H9 (cell line): ENCODE data around the gene MTCP1. TPM values are rescaled to one million over a fixed set of nuclear protein-coding genes. Genes with fewer than 3 reads are reported as not detected.

Experiments
- DNase-seq: peaks from one replicate; pipeline ENCODE4 v3.0.0-alpha.2; 2017
- H2AFZ ChIP-seq: one replicate; pipeline ENCODE4 v1.6.1; 2013; ENCODE audit warnings: mild to moderate bottlenecking, low read length, control low read depth, moderate library complexity
- H2AK5ac ChIP-seq: 2 replicates; pipeline ENCODE4 v1.6.1; 2013; ENCODE audit warnings: low read length, control low read depth, mixed read lengths; ENCODE audit not compliant: insufficient read length
- H2BK120ac ChIP-seq: one replicate; pipeline ENCODE4 v1.6.1; 2013; ENCODE audit warnings: low read depth, mild to moderate bottlenecking, low read length, control low read depth, inconsistent platforms; ENCODE audit not compliant: poor library complexity, severe bottlenecking
- H2BK12ac ChIP-seq: 2 replicates; pipeline ENCODE4 v1.6.1; 2013; ENCODE audit warnings: low read length, control low read depth, mixed read lengths, low read depth; ENCODE audit not compliant: insufficient read length
- H2BK15ac ChIP-seq: 2 replicates; pipeline ENCODE4 v1.6.1; 2013; ENCODE audit warnings: low read depth, low read length, control low read depth
- H2BK20ac ChIP-seq: one replicate; pipeline ENCODE4 v1.6.1; 2013; ENCODE audit warnings: low read depth, mild to moderate bottlenecking, low read length, control low read depth, inconsistent platforms; ENCODE audit not compliant: poor library complexity, severe bottlenecking
- H2BK5ac ChIP-seq: 2 replicates; pipeline ENCODE4 v1.6.1; 2013; ENCODE audit warnings: low read length, control low read depth, mixed read lengths; ENCODE audit not compliant: insufficient read length
- H3K14ac ChIP-seq: 2 replicates; pipeline ENCODE4 v1.6.1; 2013; ENCODE audit warnings: low read length, control low read depth; ENCODE audit not compliant: insufficient read depth
- H3K18ac ChIP-seq: 2 replicates; pipeline ENCODE4 v1.6.1; 2013; ENCODE audit warnings: low read depth, mild to moderate bottlenecking, mixed read lengths, low read length, control low read depth; ENCODE audit not compliant: insufficient read length
- H3K23ac ChIP-seq: 2 replicates; pipeline ENCODE4 v1.6.1; 2013; ENCODE audit warnings: low read length, control low read depth, mixed read lengths, low read depth; ENCODE audit not compliant: insufficient read length
- H3K23me2 ChIP-seq: 2 replicates; pipeline ENCODE4 v1.6.1; 2013; ENCODE audit warnings: low read depth, mild to moderate bottlenecking, mixed read lengths, low read length, control low read depth; ENCODE audit not compliant: insufficient read length, poor library complexity, severe bottlenecking
- H3K27ac ChIP-seq: 2 replicates; pipeline ENCODE4 v1.5.1; 2013; ENCODE audit warnings: low read length, control low read depth, mixed read lengths, low read depth; ENCODE audit not compliant: insufficient read length
- H3K27me3 ChIP-seq: 2 replicates; pipeline ENCODE4 v1.6.1; 2013; ENCODE audit warnings: low read length, control low read depth, inconsistent platforms; ENCODE audit not compliant: insufficient read depth
- H3K4ac ChIP-seq: 2 replicates; pipeline ENCODE4 v1.6.1; 2013; ENCODE audit warnings: low read depth, mild to moderate bottlenecking, control low read depth, inconsistent platforms, low read length, moderate library complexity
- H3K4me1 ChIP-seq: 2 replicates; pipeline ENCODE4 v1.6.1; 2013; ENCODE audit warnings: low read length, control low read depth, inconsistent platforms; ENCODE audit not compliant: insufficient read depth
- H3K4me2 ChIP-seq: 2 replicates; pipeline ENCODE4 v1.6.1; 2013; ENCODE audit warnings: low read length, control low read depth, mixed read lengths; ENCODE audit not compliant: insufficient read length, insufficient read depth
- H3K56ac ChIP-seq: 2 replicates; pipeline ENCODE4 v1.6.1; 2013; ENCODE audit warnings: low read depth, mild to moderate bottlenecking, mixed read lengths, low read length, control low read depth; ENCODE audit not compliant: insufficient read length
- H3K79me1 ChIP-seq: 2 replicates; pipeline ENCODE4 v1.6.1; 2013; ENCODE audit warnings: low read depth, mild to moderate bottlenecking, moderate library complexity, low read length, control low read depth, inconsistent platforms; ENCODE audit not compliant: insufficient read depth, poor library complexity, severe bottlenecking
- H3K79me2 ChIP-seq: 2 replicates; pipeline ENCODE4 v1.6.1; 2013; ENCODE audit warnings: low read length, control low read depth, inconsistent platforms; ENCODE audit not compliant: insufficient read depth
- H3K9ac ChIP-seq: 2 replicates; pipeline ENCODE4 v1.6.1; 2013; ENCODE audit warnings: low read length, control low read depth, mixed read lengths; ENCODE audit not compliant: insufficient read length; ENCODE audit errors: extremely low read depth
- H3K9me3 ChIP-seq: one replicate; pipeline ENCODE4 v1.6.1; 2013; ENCODE audit warnings: low read depth, low read length, inconsistent platforms; ENCODE audit not compliant: control insufficient read depth
- H3T11ph ChIP-seq: one replicate; pipeline ENCODE4 v1.6.1; 2013; ENCODE audit warnings: mild to moderate bottlenecking, low read length, control low read depth, inconsistent platforms
- H4K20me1 ChIP-seq: one replicate; pipeline ENCODE4 v1.6.1; 2013; ENCODE audit not compliant: control insufficient read depth, insufficient read length, insufficient read depth
- H4K5ac ChIP-seq: 2 replicates; pipeline ENCODE4 v1.6.1; 2013; ENCODE audit warnings: low read depth, mild to moderate bottlenecking, mixed read lengths, low read length, control low read depth; ENCODE audit not compliant: insufficient read length
- H4K8ac ChIP-seq: replicated peaks from 2 replicates; pipeline ENCODE4 v1.6.1; 2013; ENCODE audit warnings: low read length, control low read depth, mixed read lengths, low read depth; ENCODE audit not compliant: insufficient read length
- H4K91ac ChIP-seq: 2 replicates; pipeline ENCODE4 v1.6.1; 2013; ENCODE audit warnings: low read depth, mild to moderate bottlenecking, moderate library complexity, mixed read lengths, low read length, control low read depth; ENCODE audit not compliant: insufficient read length
- H3K27ac Mint-ChIP-seq, 3 experiments: 2 replicates in 2 of 3; 3 replicates in 1 of 3; pipeline ENCODE4 v1.8.0; 2020 to 2021; ENCODE audit warnings: mixed read lengths in 3 of 3, mild to moderate bottlenecking in 1 of 3, moderate library complexity in 1 of 3
- H3K27me3 Mint-ChIP-seq: 2 replicates; pipeline ENCODE4 v1.8.0; 2021; ENCODE audit warnings: low read depth, mild to moderate bottlenecking, moderate library complexity, mixed read lengths
- H3K36me3 Mint-ChIP-seq, 3 experiments: 2 replicates in 2 of 3; 3 replicates in 1 of 3; pipeline ENCODE4 v1.8.0; 2020 to 2021; ENCODE audit warnings: low read depth in 3 of 3, mixed read lengths in 3 of 3; ENCODE audit not compliant: insufficient read depth in 1 of 3
- H3K4me1 Mint-ChIP-seq, 2 experiments: 2 replicates each; pipeline ENCODE4 v1.8.0; 2020; ENCODE audit warnings: mixed read lengths in 2 of 2
- H3K4me3 Mint-ChIP-seq, 2 experiments: 2 replicates in 1 of 2; 3 replicates in 1 of 2; pipeline ENCODE4 v1.8.0; 2020 to 2021; ENCODE audit warnings: mild to moderate bottlenecking in 2 of 2, mixed read lengths in 2 of 2, moderate library complexity in 1 of 2
- H3K9me3 Mint-ChIP-seq, 2 experiments: 2 replicates in 1 of 2; 3 replicates in 1 of 2; pipeline ENCODE4 v1.8.0; 2020; ENCODE audit warnings: mild to moderate bottlenecking in 2 of 2, mixed read lengths in 2 of 2, moderate library complexity in 1 of 2
- WGBS: extraction: QIAGEN DNeasy Blood & Tissue Kit; methylation state at CpG from one replicate; pipeline ENCODE4 v1.1.7; 2013; ENCODE audit warnings: missing lambda C conversion rate, low lambda C conversion rate, mixed read lengths; ENCODE audit not compliant: insufficient read length; ENCODE audit errors: extremely low coverage; 5-methylcytosine and 5-hydroxymethylcytosine counted together
- total RNA-seq: library from RNA; stranded (reverse); gene quantifications from 2 replicates; pipeline ENCODE4 v1.2.1, GENCODE V29; 2021
- TF ChIP-seq, protein P1 (sequence below): fragments of 200-600 bp; sonication (generic); conservative IDR thresholded peaks from 3 replicates; pipeline ENCODE4 v1.8.0; 2021; ENCODE audit warnings: antibody characterized with exemption, mild to moderate bottlenecking

MTCP1 gene
- total RNA-seq, 1 experiment from 2014 or later, result 21.4 TPM

DNA sequence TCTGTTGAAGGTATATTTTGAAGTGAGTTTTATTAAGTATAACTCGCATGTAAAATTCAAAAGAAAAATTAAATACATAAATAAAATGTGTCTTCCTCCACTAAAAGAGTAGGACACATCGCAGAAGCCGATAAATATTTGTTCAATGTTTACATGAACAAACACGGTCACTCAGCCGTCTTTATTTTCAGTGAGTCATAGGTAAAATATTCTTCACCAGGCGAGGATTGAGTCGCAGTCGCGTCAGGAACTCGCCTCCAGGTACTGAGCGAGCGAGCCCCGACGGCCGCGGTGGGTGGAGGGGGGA is 44.6 kb downstream of the MTCP1 start:
- Histone ChIP-seq H3K9me3 (peaks cover 35% of the 10 kb centered on the region), H3K79me1 (no peaks in the 10 kb centered on the region), H4K5ac (no peak overlapping the region), H4K20me1 (no peaks in the 10 kb centered on the region), H3K27ac (no peak overlapping the region), H3K4me2 (no peak overlapping the region), H3K14ac (no peak overlapping the region), H3K4me1 (no peaks in the 10 kb centered on the region), H2BK20ac (no peak overlapping the region), H4K91ac (no peak overlapping the region), H2AK5ac (no peak overlapping the region), H2AFZ (no peak overlapping the region), H3T11ph (no peak overlapping the region), H3K18ac (no peak overlapping the region), H3K9ac (peak overlapping the region; percentile 68), H4K8ac (no peak overlapping the region), H3K79me2 (no peaks in the 10 kb centered on the region), H3K23me2 (no peaks in the 10 kb centered on the region), H2BK120ac (no peak overlapping the region), H3K23ac (no peak overlapping the region), H2BK5ac (no peak overlapping the region), H3K27me3 (no peaks in the 10 kb centered on the region), H3K4ac (no peak overlapping the region), H2BK12ac (no peak overlapping the region), H3K56ac (no peak overlapping the region), H2BK15ac (no peak overlapping the region)
- Mint-ChIP-seq H3K36me3 (peaks cover 1 to 7% (median 3%) of the 10 kb centered on the region in 3 experiments; a peak in 4 of 7 replicates), H3K9me3 (peaks cover 60 to 66% of the 10 kb centered on the region in 2 experiments), H3K4me1 (peaks cover 7 to 10% of the 10 kb centered on the region in 2 experiments), H3K4me3 (peak overlapping the region; percentile 78 to 87), H3K27ac (peak overlapping the region; percentile 65 to 91 (median 88); a peak in 3 of 7 replicates), H3K27me3 (no peaks in the 10 kb centered on the region)
- TF ChIP-seq, protein P1, sequence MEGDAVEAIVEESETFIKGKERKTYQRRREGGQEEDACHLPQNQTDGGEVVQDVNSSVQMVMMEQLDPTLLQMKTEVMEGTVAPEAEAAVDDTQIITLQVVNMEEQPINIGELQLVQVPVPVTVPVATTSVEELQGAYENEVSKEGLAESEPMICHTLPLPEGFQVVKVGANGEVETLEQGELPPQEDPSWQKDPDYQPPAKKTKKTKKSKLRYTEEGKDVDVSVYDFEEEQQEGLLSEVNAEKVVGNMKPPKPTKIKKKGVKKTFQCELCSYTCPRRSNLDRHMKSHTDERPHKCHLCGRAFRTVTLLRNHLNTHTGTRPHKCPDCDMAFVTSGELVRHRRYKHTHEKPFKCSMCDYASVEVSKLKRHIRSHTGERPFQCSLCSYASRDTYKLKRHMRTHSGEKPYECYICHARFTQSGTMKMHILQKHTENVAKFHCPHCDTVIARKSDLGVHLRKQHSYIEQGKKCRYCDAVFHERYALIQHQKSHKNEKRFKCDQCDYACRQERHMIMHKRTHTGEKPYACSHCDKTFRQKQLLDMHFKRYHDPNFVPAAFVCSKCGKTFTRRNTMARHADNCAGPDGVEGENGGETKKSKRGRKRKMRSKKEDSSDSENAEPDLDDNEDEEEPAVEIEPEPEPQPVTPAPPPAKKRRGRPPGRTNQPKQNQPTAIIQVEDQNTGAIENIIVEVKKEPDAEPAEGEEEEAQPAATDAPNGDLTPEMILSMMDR, result no peak
- DNase-seq, result no peak
- no CpG with 5 or more reads among the region's 16 CpGs for WGBS
